ENCODE data around the gene IFT25. TPM values are rescaled to one million over a fixed set of nuclear protein-coding genes. Genes with fewer than 3 reads are reported as not detected.

Gene IFT25
- total and polyA plus RNA-seq, 2 of the 13 experiments (the other 11 are each of a cell fraction or from before 2014, with no cell fraction given), result 19.7 to 48.0 TPM

DNA sequence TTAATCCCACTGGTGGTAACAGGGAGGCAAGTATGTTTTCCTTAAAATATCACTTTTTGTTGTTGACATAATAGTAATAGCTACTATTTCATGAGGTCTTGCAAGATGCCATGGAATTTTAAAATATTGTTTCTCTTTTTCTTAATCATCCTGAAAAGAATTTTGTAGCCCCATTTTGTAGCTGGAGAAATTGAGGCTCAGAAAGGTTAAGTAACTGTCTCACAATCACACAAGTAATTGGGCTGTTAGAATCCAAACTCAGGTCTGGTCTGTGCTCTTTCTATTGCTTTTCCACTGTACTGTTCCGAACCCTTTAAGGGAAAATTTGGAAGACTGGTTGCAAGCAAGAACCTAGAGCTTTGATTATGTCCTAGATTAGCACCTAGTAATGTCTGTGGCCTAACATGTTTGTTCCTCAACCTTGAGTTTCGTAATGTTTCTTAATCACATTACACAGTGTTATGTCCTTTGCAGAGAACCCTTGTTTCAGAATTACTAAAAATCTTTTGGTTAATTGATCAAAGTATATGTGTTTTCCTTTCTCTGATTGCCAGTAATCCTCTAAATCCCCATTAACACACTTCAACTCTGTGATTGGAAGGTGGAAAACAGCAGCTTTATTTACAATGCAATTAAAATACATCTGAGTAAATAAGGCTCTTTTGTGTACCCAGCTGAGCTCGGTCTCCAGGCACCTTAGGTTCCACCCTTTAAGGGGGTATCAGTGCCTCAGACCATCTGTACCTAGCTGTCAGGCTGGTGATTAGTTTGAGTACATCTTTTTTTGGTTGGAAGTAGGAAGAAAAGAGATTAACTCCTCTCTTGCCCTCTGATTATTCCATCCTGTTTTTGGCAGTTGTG is 11.0 kb upstream of the IFT25 start:
- Histone ChIP-seq H3K27me3 (ENCODE audit: control insufficient read depth in 1 of 2, insufficient read depth in 2 of 2, low read length in 2 of 2) (no peaks in the 10 kb centered on the region), H3K4me1 (ENCODE audit: insufficient read depth, low read length) (peaks cover 20% of the 10 kb centered on the region), H3K4me3 (replicated peaks in 1 of 3; ENCODE audit: insufficient read depth in 1 of 3, low read depth in 2 of 3, low read length in 3 of 3) (no peak overlapping the region), H3K79me2 (ENCODE audit: insufficient read depth, low read length) (peaks cover 4% of the 10 kb centered on the region), H3K9ac (ENCODE audit: insufficient read depth, low read depth, low read length) (no peak overlapping the region), H3K4me2 (ENCODE audit: low read depth, low read length) (no peak overlapping the region), H3K27ac (ENCODE audit: extremely low read length, insufficient read depth, low read length) (peak overlapping the region; percentile 26), H2AFZ (ENCODE audit: low read length) (no peak overlapping the region), H3K9me3 (ENCODE audit: low read length) (no peaks in the 10 kb centered on the region), H3K36me3 (replicated peaks in 1 of 2; ENCODE audit: control insufficient read depth in 1 of 2, insufficient read depth in 2 of 2, low read length in 2 of 2) (peaks cover 12 to 74% of the 10 kb centered on the region in 2 experiments), H4K20me1 (ENCODE audit: insufficient read depth, low read length) (no peaks in the 10 kb centered on the region)
- no peak for DNase-seq (ENCODE audit: low spot score)
- FAIRE-seq, result peak; percentile 21
- CTCF ChIA-PET (ENCODE audit: low intra/inter-chr PET ratio, low total read pairs), result interaction anchor here (1.2 kb wide), 1 partner anchor 78 kb away, joined by 3 read pairs; no protein-coding TSS in a partner anchor
- POLR2A ChIA-PET, result interaction anchor here (1.0 to 1.5 kb wide), 2 partner anchors 9 to 11 kb away, joined by 3 to 7 read pairs; partner anchors contain the start of genes IFT25 and LRRC42
- ATAC-seq, result no peak
- no TSS peak for BruUV-seq (replicated peaks)
- intact Hi-C loops (cut with micrococcal nuclease; ENCODE audit: unreplicated experiment) (no loop called here), in situ Hi-C loops (cut with HindIII; ENCODE audit: extremely low pct_ligation_motif_present, low pct_unique_long_range_greater_than_20kb) (no loop called here)
- WGBS (ENCODE audit: low lambda C conversion rate), result 55% methylated on average over 3 of the region's 3 CpGs
- TF ChIP-seq ZNF629 (CRISPR knock-in tag; conservative IDR thresholded peaks at IDR 0.05) (peak; percentile 74), SIN3B (IDR thresholded peaks at IDR 0.05; ENCODE audit: low read length) (no peak), NCOA2 (CRISPR knock-in tag; IDR thresholded peaks at IDR 0.05) (0 out of 2 replicates have a peak, but pooled peaks have one; percentile 12), TGIF2 (CRISPR knock-in tag; IDR thresholded peaks at IDR 0.05) (no peak), TFAP4 (IDR thresholded peaks at IDR 0.05; ENCODE audit: borderline replicate concordance, low read depth) (peak; percentile 74), FOXA3 (CRISPR knock-in tag; IDR thresholded peaks at IDR 0.05) (peak; percentile 82), ZNF383 (CRISPR knock-in tag; IDR thresholded peaks at IDR 0.05; ENCODE audit: borderline replicate concordance) (no peak), GATAD2A (CRISPR knock-in tag; IDR thresholded peaks at IDR 0.05) (peak; percentile 32; the same call in 1 of the 2 replicates), ATF3 (CRISPR knock-in tag; IDR thresholded peaks at IDR 0.05) (no peak), MIXL1 (CRISPR knock-in tag; IDR thresholded peaks at IDR 0.05) (0 out of 2 replicates have a peak, but pooled peaks have one; percentile 29), GABPB1 (CRISPR knock-in tag; IDR thresholded peaks at IDR 0.05) (no peak), SRF (IDR thresholded peaks at IDR 0.05; ENCODE audit: low read depth, low read length) (no peak), ARHGAP35 (CRISPR knock-in tag; IDR thresholded peaks at IDR 0.05; ENCODE audit: borderline replicate concordance) (no peak), HNRNPH1 (optimal IDR thresholded peaks at IDR 0.05; ENCODE audit: low read depth, low read length) (no peak), ZBTB8A (CRISPR knock-in tag; IDR thresholded peaks at IDR 0.05; ENCODE audit: borderline replicate concordance, low read depth) (no peak), FOXP1 (IDR thresholded peaks at IDR 0.05) (no peak), FOXP1 (CRISPR knock-in tag; IDR thresholded peaks at IDR 0.05) (peak; percentile 46), XRCC5 (optimal IDR thresholded peaks at IDR 0.05; ENCODE audit: low read length) (no peak), ARID4A (CRISPR knock-in tag; IDR thresholded peaks at IDR 0.05; ENCODE audit: borderline replicate concordance) (no peak), FOXA1 (IDR thresholded peaks at IDR 0.05) (peak; percentile 61; the same call in 1 of the 2 replicates), FOXA1 (CRISPR knock-in tag; IDR thresholded peaks at IDR 0.05) (peak; percentile 74)
- TF ChIP-seq, protein P1, sequence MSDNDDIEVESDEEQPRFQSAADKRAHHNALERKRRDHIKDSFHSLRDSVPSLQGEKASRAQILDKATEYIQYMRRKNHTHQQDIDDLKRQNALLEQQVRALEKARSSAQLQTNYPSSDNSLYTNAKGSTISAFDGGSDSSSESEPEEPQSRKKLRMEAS (IDR thresholded peaks at IDR 0.05), result no peak

Measured in HepG2 (cell line).